Islet of Langerhans (tissue), 1 donor: ENCODE measurements around the gene IFT122.
"Not testable (repeated sequence)": the region's sequence is repeated elsewhere in the genome, so short reads cannot be mapped to it uniquely, and the experiment has no call there.

Source experiments
- FAIRE-seq: peaks from one replicate; lab custom pipeline; 2011; peaks lifted over from hg19 to GRCh38; lab: Jason Lieb, UNC

Gene IFT122

DNA sequence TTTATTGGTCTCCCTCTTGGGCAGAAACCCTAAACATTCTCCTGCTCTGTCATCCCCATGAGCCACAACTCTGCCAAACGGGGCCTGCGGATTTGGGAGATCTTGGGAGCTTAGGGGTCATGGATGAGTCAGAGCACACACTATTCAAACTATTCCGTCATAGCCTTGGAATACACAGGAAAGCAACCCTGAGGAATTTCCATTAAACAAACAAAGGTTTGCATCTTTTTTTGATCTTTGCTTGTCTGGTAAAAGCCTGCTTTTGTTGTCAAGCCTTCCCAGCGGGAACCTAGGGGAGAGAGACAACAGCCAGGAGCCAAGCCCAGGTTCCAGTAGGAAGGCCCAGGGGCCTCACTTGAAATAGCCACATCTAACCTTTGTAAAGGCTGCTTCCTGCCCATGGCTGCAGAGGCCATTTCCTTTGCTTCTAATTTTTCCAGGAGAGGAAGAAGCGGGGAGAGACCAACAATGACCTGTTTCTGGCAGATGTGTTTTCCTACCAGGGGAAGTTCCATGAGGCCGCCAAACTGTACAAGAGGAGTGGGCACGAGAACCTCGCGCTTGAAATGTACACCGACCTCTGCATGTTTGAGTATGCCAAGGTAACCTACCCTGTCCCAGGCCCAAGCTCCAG, 55.1 kb downstream of the IFT122 start:
- not testable (repeated sequence) for FAIRE-seq

- not testable (repeated sequence) for FAIRE-seq
Measured at GRCh38 chr3:129497876-129498275, 57.9 kb downstream of the IFT122 start.

GRCh38 chr3:129498603-129499488, 58.8 kb downstream of the IFT122 start:
- peak; percentile 68 for FAIRE-seq

- not testable (repeated sequence) for FAIRE-seq
Measured at GRCh38 chr3:129499604-129500333, 59.7 kb downstream of the IFT122 start.

- FAIRE-seq, result no peak
Measured at GRCh38 chr3:129500334-129500658, 60.3 kb downstream of the IFT122 start.

GRCh38 chr3:129501630-129502029, 61.6 kb downstream of the IFT122 start:
- no peak for FAIRE-seq

DNA sequence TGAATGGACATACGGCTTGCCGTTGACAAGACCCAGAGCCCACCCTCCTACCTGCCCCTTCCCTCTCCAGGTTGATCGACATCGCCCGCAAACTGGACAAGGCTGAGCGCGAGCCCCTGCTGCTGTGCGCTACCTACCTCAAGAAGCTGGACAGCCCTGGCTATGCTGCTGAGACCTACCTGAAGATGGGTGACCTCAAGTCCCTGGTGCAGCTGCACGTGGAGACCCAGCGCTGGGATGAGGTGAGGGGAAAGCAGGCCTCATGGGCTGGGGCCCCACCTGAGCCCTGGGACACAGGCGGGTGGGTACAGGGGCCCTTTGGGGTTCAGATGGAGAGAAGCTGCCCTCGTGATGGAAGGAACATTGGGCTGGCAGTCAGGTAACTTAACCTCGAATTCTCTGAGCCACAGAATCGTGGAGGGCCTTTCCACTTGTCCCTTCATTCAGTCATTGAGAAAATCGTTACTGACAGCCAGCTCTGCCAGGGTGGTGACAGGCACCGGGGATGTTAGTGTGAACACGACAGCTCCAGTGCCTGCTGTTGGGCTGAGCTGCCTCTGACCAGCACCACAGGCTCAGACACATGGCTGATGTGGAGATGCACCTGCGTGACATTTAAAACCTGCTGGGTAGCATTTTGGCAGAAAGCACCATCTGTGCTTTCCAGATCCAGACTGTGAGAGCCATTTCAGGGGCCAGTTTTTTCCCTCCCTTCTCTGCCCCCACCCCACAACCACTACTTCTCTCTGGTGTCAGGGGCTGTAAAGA, 62.8 kb downstream of the IFT122 start:
- FAIRE-seq, result no peak

GRCh38 chr3:129503471-129504291, 63.7 kb downstream of the IFT122 start:
- FAIRE-seq, result no peak

GRCh38 chr3:129504471-129505100, 64.6 kb downstream of the IFT122 start:
- no peak for FAIRE-seq

GRCh38 chr3:129505341-129505740, 65.3 kb downstream of the IFT122 start:
- FAIRE-seq, result no peak

DNA sequence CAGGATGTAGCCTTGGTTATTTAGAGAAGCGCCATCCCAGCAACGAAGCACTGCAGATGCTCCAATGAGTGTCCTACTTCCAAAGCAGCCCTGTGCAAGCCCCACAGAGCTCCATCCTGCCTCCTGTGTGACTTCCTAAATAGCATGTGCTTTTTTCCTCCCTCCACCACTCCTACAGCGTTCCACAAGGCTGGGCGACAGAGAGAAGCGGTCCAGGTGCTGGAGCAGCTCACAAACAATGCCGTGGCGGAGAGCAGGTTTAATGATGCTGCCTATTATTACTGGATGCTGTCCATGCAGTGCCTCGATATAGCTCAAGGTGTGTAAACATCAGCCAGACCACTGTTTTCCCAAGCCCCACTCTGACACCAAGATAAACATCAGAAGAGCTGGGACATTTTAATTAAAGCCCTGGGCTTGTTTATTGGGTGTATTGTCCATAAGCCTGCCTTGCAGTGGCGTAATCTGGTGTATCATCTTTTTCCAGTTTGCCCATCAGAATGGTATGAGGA, 66.3 kb downstream of the IFT122 start:
- FAIRE-seq, result no peak

GRCh38 chr3:129507181-129507831, 67.3 kb downstream of the IFT122 start:
- FAIRE-seq, result no peak

- no peak for FAIRE-seq
Measured at GRCh38 chr3:129512595-129512994, 72.6 kb downstream of the IFT122 start.

- no peak for FAIRE-seq
Measured at GRCh38 chr3:129513705-129514104, 73.7 kb downstream of the IFT122 start.

GRCh38 chr3:129514110-129514509, 74.1 kb downstream of the IFT122 start:
- FAIRE-seq, result no peak

DNA sequence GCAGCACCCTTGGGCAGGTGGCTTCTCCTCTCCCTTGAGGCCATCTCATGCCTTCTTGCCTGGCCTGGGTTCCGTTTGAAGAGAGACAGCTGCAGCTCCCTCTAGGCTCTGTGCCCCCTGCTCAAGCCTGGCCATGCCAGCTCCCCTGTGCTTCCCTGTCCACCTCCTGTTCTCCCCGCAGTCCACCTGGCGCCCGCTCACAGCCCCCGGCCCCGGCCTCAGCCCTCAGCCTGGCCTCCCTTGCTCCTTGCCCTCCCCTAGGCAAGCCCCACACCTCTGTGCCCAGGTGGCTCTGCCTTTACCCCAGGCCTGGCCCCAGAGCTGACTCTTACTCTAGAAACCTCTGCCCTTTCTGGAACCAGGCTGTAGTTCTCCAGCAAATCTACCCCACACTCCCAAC, 74.5 kb downstream of the IFT122 start:
- no peak for FAIRE-seq

DNA sequence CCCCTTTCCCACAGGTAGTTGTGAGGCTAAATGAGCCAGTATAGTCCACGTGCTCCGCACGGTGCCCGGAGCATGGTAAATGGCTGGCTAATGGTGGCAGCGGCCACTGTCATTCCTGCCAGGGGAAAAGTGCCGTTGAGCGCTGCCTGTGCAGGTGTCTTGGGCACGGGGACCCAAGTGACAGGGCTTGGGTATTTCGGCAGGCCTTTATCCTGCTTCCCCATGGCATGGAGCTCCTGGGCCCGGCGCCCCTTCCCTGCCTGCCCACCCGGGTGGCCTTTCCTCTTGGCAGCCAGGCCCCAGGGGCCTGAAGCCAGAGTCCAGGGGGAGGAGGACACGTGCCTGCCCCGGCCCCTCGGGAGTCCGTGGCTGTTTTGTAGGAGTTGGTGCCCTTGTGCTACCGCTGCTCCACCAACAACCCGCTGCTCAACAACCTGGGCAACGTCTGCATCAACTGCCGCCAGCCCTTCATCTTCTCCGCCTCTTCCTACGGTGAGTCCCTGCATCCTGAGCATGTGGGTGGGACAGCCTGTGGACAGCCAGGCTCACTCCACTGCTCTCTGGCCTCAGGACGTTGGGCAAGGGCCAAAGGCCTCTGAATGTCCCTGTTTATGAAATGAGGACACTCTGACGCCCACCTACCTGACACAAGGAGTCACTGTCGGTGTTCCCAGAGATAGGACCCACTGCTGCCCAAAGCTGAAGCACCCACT, 75.2 kb downstream of the IFT122 start:
- not testable (repeated sequence) for FAIRE-seq

- FAIRE-seq, result not testable (repeated sequence)
Measured at GRCh38 chr3:129515821-129516432, 75.9 kb downstream of the IFT122 start.

DNA sequence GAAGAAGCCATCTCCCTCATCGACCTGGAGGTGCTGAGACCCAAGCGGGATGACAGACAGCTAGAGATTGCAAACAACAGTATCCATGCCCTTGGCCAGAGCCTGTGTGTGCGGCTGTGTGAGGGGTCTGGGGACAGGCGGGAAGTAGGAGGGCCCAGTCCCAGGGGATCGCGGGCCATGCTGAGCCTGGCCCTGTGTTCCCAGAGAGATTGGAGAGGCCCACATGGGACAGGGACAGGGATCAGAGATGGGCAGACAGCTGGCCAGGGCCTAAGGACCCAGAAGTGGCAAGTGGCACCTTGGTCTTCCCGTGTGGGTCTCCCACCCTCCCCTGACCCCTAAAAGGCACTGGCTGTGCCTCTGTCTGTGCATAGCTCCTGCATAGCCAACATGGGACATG, 77.5 kb downstream of the IFT122 start:
- FAIRE-seq, result no peak
